ENCODE data around the gene GDPD4. TPM values are rescaled to one million over a fixed set of nuclear protein-coding genes. Genes with fewer than 3 reads are reported as not detected.

The GDPD4 gene
- total RNA-seq, 4 donors from 2014 or later: not detected

- TF ChIP-seq, protein P1, sequence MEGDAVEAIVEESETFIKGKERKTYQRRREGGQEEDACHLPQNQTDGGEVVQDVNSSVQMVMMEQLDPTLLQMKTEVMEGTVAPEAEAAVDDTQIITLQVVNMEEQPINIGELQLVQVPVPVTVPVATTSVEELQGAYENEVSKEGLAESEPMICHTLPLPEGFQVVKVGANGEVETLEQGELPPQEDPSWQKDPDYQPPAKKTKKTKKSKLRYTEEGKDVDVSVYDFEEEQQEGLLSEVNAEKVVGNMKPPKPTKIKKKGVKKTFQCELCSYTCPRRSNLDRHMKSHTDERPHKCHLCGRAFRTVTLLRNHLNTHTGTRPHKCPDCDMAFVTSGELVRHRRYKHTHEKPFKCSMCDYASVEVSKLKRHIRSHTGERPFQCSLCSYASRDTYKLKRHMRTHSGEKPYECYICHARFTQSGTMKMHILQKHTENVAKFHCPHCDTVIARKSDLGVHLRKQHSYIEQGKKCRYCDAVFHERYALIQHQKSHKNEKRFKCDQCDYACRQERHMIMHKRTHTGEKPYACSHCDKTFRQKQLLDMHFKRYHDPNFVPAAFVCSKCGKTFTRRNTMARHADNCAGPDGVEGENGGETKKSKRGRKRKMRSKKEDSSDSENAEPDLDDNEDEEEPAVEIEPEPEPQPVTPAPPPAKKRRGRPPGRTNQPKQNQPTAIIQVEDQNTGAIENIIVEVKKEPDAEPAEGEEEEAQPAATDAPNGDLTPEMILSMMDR (IDR thresholded peaks at IDR 0.05; ENCODE audit: low read depth): no peak
Measured at GRCh38 chr11:77324508-77324907, 23.0 kb upstream of the GDPD4 start.

- TF ChIP-seq, protein P1 (IDR thresholded peaks at IDR 0.05; ENCODE audit: low read depth): no peak
Measured at GRCh38 chr11:77322926-77323590, 21.6 kb upstream of the GDPD4 start.

- TF ChIP-seq, protein P1 (IDR thresholded peaks at IDR 0.05; ENCODE audit: low read depth): no peak
Measured at GRCh38 chr11:77322506-77322905, 21.0 kb upstream of the GDPD4 start.

GRCh38 chr11:77320351-77320750 lies 18.9 kb upstream of the GDPD4 start:
- TF ChIP-seq, protein P1 (IDR thresholded peaks at IDR 0.05; ENCODE audit: low read depth): no peak

DNA sequence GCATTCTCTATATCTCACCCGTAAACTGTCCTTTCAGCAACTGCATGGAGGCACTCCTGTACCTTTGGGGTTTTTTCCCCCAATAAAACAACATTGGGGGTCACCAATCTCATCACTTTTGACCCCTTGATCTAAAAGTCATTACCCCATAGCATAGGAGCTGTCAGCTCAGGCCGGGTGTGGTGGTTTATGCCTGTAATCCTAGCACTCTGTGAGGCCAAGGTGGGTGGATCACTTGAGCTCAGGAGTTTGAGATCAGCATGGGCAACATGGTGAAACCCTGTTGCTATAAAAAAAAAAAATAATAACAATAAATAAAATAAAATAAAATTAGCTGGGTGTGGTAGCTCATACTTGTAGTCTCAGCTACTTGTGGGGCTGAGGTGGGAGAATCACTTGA lies 17.1 kb upstream of the GDPD4 start:
- TF ChIP-seq, protein P1 (IDR thresholded peaks at IDR 0.05; ENCODE audit: low read depth): no peak

DNA sequence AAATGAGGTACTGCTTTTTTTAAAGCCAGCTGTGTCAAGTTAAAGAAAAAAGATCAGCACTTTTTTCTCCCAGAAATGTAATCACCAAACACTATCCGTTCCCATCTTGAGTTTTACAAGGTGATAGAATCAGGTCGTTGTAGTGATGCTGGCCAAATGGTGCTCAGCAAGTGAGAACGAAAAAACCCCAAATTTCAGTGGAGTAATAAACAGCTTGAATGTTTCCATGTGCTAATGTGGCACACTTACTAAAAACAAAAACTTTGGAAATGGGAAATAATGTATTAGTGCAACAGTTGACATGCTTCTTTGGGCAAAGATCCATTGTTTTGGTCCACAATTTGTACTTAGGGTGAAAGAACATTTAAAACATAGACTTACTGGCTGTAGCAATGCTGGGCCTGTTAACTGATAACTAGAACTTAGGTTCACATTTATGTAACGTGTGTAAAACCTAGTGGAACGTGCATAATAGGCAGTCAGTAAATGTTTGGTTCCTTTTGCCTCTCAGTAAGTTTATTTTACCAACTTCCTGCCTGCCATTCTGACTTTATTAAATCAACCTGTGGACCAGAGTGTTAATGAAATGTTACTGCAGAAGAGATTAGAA lies 15.4 kb upstream of the GDPD4 start:
- TF ChIP-seq, protein P1 (IDR thresholded peaks at IDR 0.05; ENCODE audit: low read depth): no peak

GRCh38 chr11:77312107-77312506 lies 10.6 kb upstream of the GDPD4 start:
- TF ChIP-seq, protein P1 (IDR thresholded peaks at IDR 0.05; ENCODE audit: low read depth): no peak
